H1 (cell line): ENCODE measurements around the gene SLC44A1. TPM values are rescaled to one million over a fixed set of nuclear protein-coding genes. Genes with fewer than 3 reads are reported as not detected.

Source experiments
- CTCF ChIA-PET: fragments of 300-600 bp; sonication (Branson Sonifier 250); formaldehyde crosslinking; loops from one replicate; lab custom pipeline; 2021; ENCODE audit not compliant: partially characterized antibody; lab: Charles Lee
- POLR2A ChIA-PET: fragments of 300-600 bp; sonication (Branson Sonifier 250); formaldehyde crosslinking; loops from one replicate; lab custom pipeline; 2021; ENCODE audit warnings: inconsistent platforms; ENCODE audit not compliant: partially characterized antibody; lab: Charles Lee
- DNase-seq, 2 experiments: peaks; one replicate each; pipeline versions ENCODE4 v3.0.0 to v3.0.0-alpha.2; 2010 to 2022; ENCODE audit warnings: low spot score in 2 of 2, low read depth in 1 of 2, mixed read lengths in 1 of 2
- FAIRE-seq: peaks from 2 replicates; lab custom pipeline; 2011; peaks lifted over from hg19 to GRCh38; lab: Jason Lieb, UNC
- H2AFZ ChIP-seq: 2 replicates; pipeline ENCODE4 v1.8.1; 2012; ENCODE audit warnings: low read length, inconsistent platforms
- H2AK5ac ChIP-seq: 2 replicates; pipeline ENCODE4 v1.6.1; 2013; ENCODE audit warnings: low read depth, low read length
- H2BK120ac ChIP-seq: replicated peaks from 2 replicates; pipeline ENCODE3; 2013; ENCODE audit warnings: low read depth, low read length, inconsistent platforms
- H2BK12ac ChIP-seq: 2 replicates; pipeline ENCODE4 v1.6.1; 2013; ENCODE audit warnings: low read depth, low read length
- H2BK15ac ChIP-seq: 2 replicates; pipeline ENCODE4 v1.6.1; 2013; ENCODE audit warnings: low read length
- H2BK20ac ChIP-seq: 2 replicates; pipeline ENCODE4 v1.6.1; 2013; ENCODE audit warnings: low read length
- H2BK5ac ChIP-seq: 2 replicates; pipeline ENCODE4 v1.6.1; 2013; ENCODE audit warnings: low read depth, low read length
- H3K14ac ChIP-seq: 2 replicates; pipeline ENCODE4 v1.6.1; 2013; ENCODE audit warnings: inconsistent platforms; ENCODE audit not compliant: insufficient read length
- H3K18ac ChIP-seq: 2 replicates; pipeline ENCODE4 v1.6.1; 2013; ENCODE audit warnings: low read length; ENCODE audit errors: extremely low read depth
- H3K23ac ChIP-seq: 2 replicates; pipeline ENCODE4 v1.6.1; 2013; ENCODE audit warnings: inconsistent platforms; ENCODE audit not compliant: insufficient read length
- H3K23me2 ChIP-seq: 2 replicates; pipeline ENCODE4 v1.6.1; 2013; ENCODE audit warnings: low read depth, low read length
- H3K27ac ChIP-seq: 2 replicates; pipeline ENCODE4 v1.6.1; 2011; ENCODE audit warnings: low read depth, low read length, inconsistent platforms
- H3K27me3 ChIP-seq, 4 experiments: replicated peaks in 1 of 4; 1 replicate in 1 of 4; 2 replicates in 3 of 4; pipeline versions ENCODE4 v1.6.1 to v1.8.1; 2011 to 2013; ENCODE audit warnings: low read length in 3 of 4, mild to moderate bottlenecking in 3 of 4, inconsistent platforms in 2 of 4, mixed read lengths in 2 of 4, moderate library complexity in 1 of 4; ENCODE audit not compliant: control insufficient read depth in 3 of 4, insufficient read depth in 3 of 4; ENCODE audit errors: extremely low read depth in 1 of 4
- H3K36me3 ChIP-seq, 4 experiments: 2 replicates each; pipeline versions ENCODE4 v1.6.1 to v1.8.1; 2011 to 2013; ENCODE audit warnings: mild to moderate bottlenecking in 4 of 4, low read length in 3 of 4, moderate library complexity in 2 of 4, control low read depth in 1 of 4, inconsistent platforms in 1 of 4; ENCODE audit not compliant: insufficient read depth in 4 of 4, control insufficient read depth in 2 of 4
- H3K4ac ChIP-seq: replicated peaks from 2 replicates; pipeline ENCODE3; 2013; ENCODE audit warnings: low read length, low read depth, mixed read lengths, inconsistent platforms; ENCODE audit not compliant: insufficient read length
- H3K4me1 ChIP-seq, 4 experiments: replicated peaks in 1 of 4; 1 replicate in 1 of 4; 2 replicates in 3 of 4; pipeline versions ENCODE4 v1.6.1 to v1.8.1; 2011 to 2013; ENCODE audit warnings: low read length in 3 of 4, inconsistent platforms in 2 of 4, mixed read lengths in 1 of 4; ENCODE audit not compliant: insufficient read depth in 4 of 4, control insufficient read depth in 3 of 4
- H3K4me2 ChIP-seq, 2 experiments: 2 replicates each; pipeline versions ENCODE4 v1.6.1 to v1.8.1; 2011 to 2013; ENCODE audit warnings: low read depth in 2 of 2, low read length in 2 of 2, control low read depth in 1 of 2, inconsistent platforms in 1 of 2, mild to moderate bottlenecking in 1 of 2; ENCODE audit not compliant: insufficient read depth in 1 of 2
- H3K4me3 ChIP-seq, 4 experiments: fragments of 200-600, 300-600 bp in 1 of 4; sonication (generic), shearing (Covaris generic), sonication (Bioruptor Twin) in 1 of 4; 2 replicates each; pipeline versions ENCODE4 v1.5.1 to v1.8.1; 2011 to 2016; ENCODE audit warnings: low read length in 4 of 4, low read depth in 3 of 4, control low read depth in 2 of 4, inconsistent platforms in 2 of 4, mild to moderate bottlenecking in 2 of 4, mixed read lengths in 1 of 4, moderate library complexity in 1 of 4; ENCODE audit not compliant: insufficient read depth in 2 of 4; ENCODE audit errors: extremely low read depth in 1 of 4
- H3K56ac ChIP-seq: replicated peaks from 2 replicates; pipeline ENCODE3; 2013; ENCODE audit warnings: low read depth, mild to moderate bottlenecking, mixed read lengths, low read length, inconsistent platforms; ENCODE audit not compliant: insufficient read length
- H3K79me1 ChIP-seq: 2 replicates; pipeline ENCODE4 v1.6.1; 2013; ENCODE audit warnings: low read depth, low read length, control low read depth
- H3K79me2 ChIP-seq, 2 experiments: 2 replicates each; pipeline versions ENCODE4 v1.6.1 to v1.8.1; 2012 to 2013; ENCODE audit warnings: low read length in 2 of 2, mild to moderate bottlenecking in 2 of 2, inconsistent platforms in 1 of 2; ENCODE audit not compliant: insufficient read depth in 2 of 2, control insufficient read depth in 1 of 2
- H3K9ac ChIP-seq, 4 experiments: replicated peaks in 1 of 4; 1 replicate in 1 of 4; 2 replicates in 3 of 4; pipeline versions ENCODE4 v1.6.1 to v1.8.1; 2011 to 2013; ENCODE audit warnings: low read depth in 3 of 4, low read length in 3 of 4, control low read depth in 2 of 4, mild to moderate bottlenecking in 2 of 4, moderate library complexity in 2 of 4, inconsistent platforms in 1 of 4; ENCODE audit errors: extremely low read depth in 1 of 4
- H3K9me3 ChIP-seq, 2 experiments: 2 replicates each; pipeline versions ENCODE4 v1.6.1 to v1.8.1; 2012 to 2013; ENCODE audit warnings: mild to moderate bottlenecking in 2 of 2, moderate library complexity in 2 of 2, control low read depth in 1 of 2, inconsistent platforms in 1 of 2, low read depth in 1 of 2, low read length in 1 of 2, mixed read lengths in 1 of 2; ENCODE audit not compliant: insufficient read depth in 2 of 2
- H4K20me1 ChIP-seq, 2 experiments: replicated peaks in 1 of 2; 2 replicates each; pipeline versions ENCODE3 to v1.8.1; 2011 to 2013; ENCODE audit warnings: inconsistent platforms in 2 of 2, low read length in 2 of 2, mild to moderate bottlenecking in 1 of 2; ENCODE audit not compliant: insufficient read depth in 2 of 2, control insufficient read depth in 1 of 2
- H4K5ac ChIP-seq: 2 replicates; pipeline ENCODE4 v1.6.1; 2013; ENCODE audit warnings: low read length, low read depth, mixed read lengths, inconsistent platforms; ENCODE audit not compliant: insufficient read length
- H4K8ac ChIP-seq: 2 replicates; pipeline ENCODE4 v1.8.0; 2013; ENCODE audit warnings: mild to moderate bottlenecking, moderate library complexity, low read length, inconsistent platforms; ENCODE audit not compliant: insufficient read depth; ENCODE audit errors: extremely low read depth
- H4K91ac ChIP-seq: replicated peaks from 2 replicates; pipeline ENCODE3; 2013; ENCODE audit warnings: low read length, mixed read lengths, inconsistent platforms; ENCODE audit not compliant: insufficient read length
- BACH1 ChIP-seq: IDR thresholded peaks from 2 replicates; pipeline ENCODE4 v1.6.1; 2012; ENCODE audit warnings: low read length, improper control_type of control experiment
- BCL11A ChIP-seq, 2 experiments: IDR thresholded peaks; one replicate each; pipeline ENCODE4 v1.6.1; 2011; ENCODE audit warnings: low read depth in 2 of 2, low read length in 2 of 2, mild to moderate bottlenecking in 2 of 2
- CEBPB ChIP-seq: IDR thresholded peaks from 2 replicates; pipeline ENCODE4 v1.6.1; 2012; ENCODE audit warnings: low read depth, low read length
- CHD2 ChIP-seq: IDR thresholded peaks from 2 replicates; pipeline ENCODE4 v1.6.1; 2012; ENCODE audit warnings: low read length, improper control_type of control experiment
- EP300 ChIP-seq, 2 experiments: IDR thresholded peaks; 1 replicate in 1 of 2; 2 replicates in 1 of 2; pipeline ENCODE4 v1.6.1; 2011 to 2012; ENCODE audit warnings: low read depth in 2 of 2, low read length in 2 of 2, mild to moderate bottlenecking in 2 of 2, borderline replicate concordance in 1 of 2, inconsistent platforms in 1 of 2, moderate library complexity in 1 of 2
- GABPA ChIP-seq: IDR thresholded peaks from 2 replicates; pipeline ENCODE4 v1.6.1; 2011; ENCODE audit warnings: mild to moderate bottlenecking, low read length, moderate library complexity, borderline replicate concordance; ENCODE audit not compliant: insufficient read depth
- GTF2F1 ChIP-seq: IDR thresholded peaks from 2 replicates; pipeline ENCODE4 v1.6.1; 2012; ENCODE audit warnings: low read depth, low read length, improper control_type of control experiment, borderline replicate concordance
- JUN ChIP-seq: IDR thresholded peaks from 2 replicates; pipeline ENCODE4 v1.6.1; 2011; ENCODE audit warnings: low read depth, mild to moderate bottlenecking, improper control_type of control experiment, low read length
- POLR2A ChIP-seq, 2 experiments: IDR thresholded peaks; 1 replicate in 1 of 2; 2 replicates in 1 of 2; pipeline ENCODE4 v1.6.1; 2011; ENCODE audit warnings: low read depth in 2 of 2, low read length in 2 of 2, mild to moderate bottlenecking in 2 of 2; ENCODE audit errors: control extremely low read depth in 1 of 2
- RAD21 ChIP-seq, 2 experiments: IDR thresholded peaks in 1 of 2; conservative IDR thresholded peaks in 1 of 2; 2 replicates each; pipeline ENCODE4 v1.6.1; 2011; ENCODE audit warnings: low read depth in 2 of 2, low read length in 2 of 2, improper control_type of control experiment in 1 of 2, inconsistent platforms in 1 of 2, mild to moderate bottlenecking in 1 of 2, moderate library complexity in 1 of 2
- RXRA ChIP-seq: IDR thresholded peaks from 2 replicates; pipeline ENCODE4 v1.6.1; 2011; ENCODE audit warnings: low read depth, mild to moderate bottlenecking, low read length, moderate library complexity; ENCODE audit not compliant: insufficient read depth
- SIN3A ChIP-seq, 2 experiments: IDR thresholded peaks in 1 of 2; conservative IDR thresholded peaks in 1 of 2; 2 replicates each; pipeline ENCODE4 v1.6.1; 2011 to 2012; ENCODE audit warnings: low read length in 2 of 2, improper control_type of control experiment in 1 of 2, low read depth in 1 of 2, mild to moderate bottlenecking in 1 of 2
- SIX5 ChIP-seq: IDR thresholded peaks from 2 replicates; pipeline ENCODE4 v1.6.1; 2011; ENCODE audit warnings: mild to moderate bottlenecking, low read depth, low read length
- SP4 ChIP-seq: IDR thresholded peaks from 2 replicates; pipeline ENCODE4 v1.6.1; 2012; ENCODE audit warnings: low read length, inconsistent platforms
- SRF ChIP-seq: IDR thresholded peaks from 2 replicates; pipeline ENCODE4 v1.6.1; 2011; ENCODE audit warnings: mild to moderate bottlenecking, low read depth, low read length, moderate library complexity
- TEAD4 ChIP-seq: IDR thresholded peaks from 2 replicates; pipeline ENCODE4 v1.6.1; 2012; ENCODE audit warnings: low read depth, low read length, inconsistent platforms, mixed read lengths
- WGBS, 2 experiments: shearing (Covaris generic) in 1 of 2; methylation state at CpG; one replicate each; pipeline versions ENCODE4 v1.1.6 to v1.1.7; 2013 to 2015; ENCODE audit warnings: low lambda C conversion rate in 2 of 2, mixed read lengths in 2 of 2, inconsistent platforms in 1 of 2, low coverage in 1 of 2, missing lambda C conversion rate in 1 of 2; ENCODE audit not compliant: insufficient replicate concordance in 2 of 2, insufficient coverage in 1 of 2, insufficient read length in 1 of 2; ENCODE audit errors: extremely low coverage in 1 of 2, missing lambda C conversion rate in 1 of 2; 5-methylcytosine and 5-hydroxymethylcytosine counted together
- polyA plus RNA-seq, 7 experiments: library from polyadenylated mRNA; depleted of rRNA in 3 of 7; stranded (reverse) in 5 of 7; unstranded in 2 of 7; fragments of >200 nt in 5 of 7; fragments of 200-250 nt in 2 of 7; gene quantifications; 1 replicate in 5 of 7; 2 replicates in 1 of 7; 4 replicates in 1 of 7; pipeline versions ENCODE4 v1.2.1 to v1.2.3, GENCODE V29; 2011 to 2013; ENCODE audit warnings: missing spikeins in 2 of 7, mixed read lengths in 2 of 7
- total RNA-seq: library from RNA; stranded (reverse); fragmentation: NEBNext Ultra II Directional; extraction: Animal tissue kit (Norgen Biotek cat#: 25700); gene quantifications from 2 replicates; pipeline ENCODE4 v1.2.1, GENCODE V29; 2021

SLC44A1 gene
- total and polyA plus RNA-seq, 2 of the 8 experiments (the other 6 are each of a cell fraction or from before 2014, with no cell fraction given): 30.5 to 71.2 TPM

GRCh38 chr9:105437704-105438103 is 193.3 kb downstream of the SLC44A1 start:
- ChIA-PET CTCF (interaction anchor here (0.5 to 0.8 kb wide), 2 partner anchors 22 to 438 kb away, joined by 3 read pairs; no protein-coding TSS in a partner anchor), POLR2A (no interaction called here)
- H3K79me1 ChIP-seq: no peaks in the 10 kb centered on the region
- H2AK5ac ChIP-seq: no peak overlapping the region
- H4K20me1 ChIP-seq: no peaks in the 10 kb centered on the region
- H3K27ac ChIP-seq: no peak overlapping the region
- H3K4me1 ChIP-seq: no peaks in the 10 kb centered on the region
- no peak overlapping the region for H2BK12ac ChIP-seq
- H2BK15ac ChIP-seq: no peak overlapping the region
- no peaks in the 10 kb centered on the region for H3K23me2 ChIP-seq
- DNase-seq (no peak), FAIRE-seq (no peak)
- no peak overlapping the region for H2AFZ ChIP-seq
- no peak overlapping the region for H4K5ac ChIP-seq
- 95% methylated on average over 1 of the region's 1 CpG; no CpG with 5 or more reads in 1 of the 2 experiments for WGBS, 2 experiments
- no peak overlapping the region for H3K56ac ChIP-seq
- H3K4me3 ChIP-seq: no peak overlapping the region
- no peak overlapping the region for H2BK20ac ChIP-seq
- H3K4me2 ChIP-seq: no peak overlapping the region
- H3K9me3 ChIP-seq: no peaks in the 10 kb centered on the region; a peak in 1 of 4 replicates
- H4K91ac ChIP-seq: no peak overlapping the region
- H2BK120ac ChIP-seq: no peak overlapping the region
- H3K27me3 ChIP-seq: no peaks in the 10 kb centered on the region
- H3K14ac ChIP-seq: no peak overlapping the region
- H3K79me2 ChIP-seq: no peaks in the 10 kb centered on the region
- no peaks in the 10 kb centered on the region for H3K36me3 ChIP-seq
- no peak overlapping the region for H3K9ac ChIP-seq
- no peak overlapping the region for H3K4ac ChIP-seq
- no peak overlapping the region for H3K18ac ChIP-seq
- H4K8ac ChIP-seq: no peak overlapping the region
- no peak overlapping the region for H2BK5ac ChIP-seq
- no peak overlapping the region for H3K23ac ChIP-seq
- no peak for TF ChIP-seq SRF
- no peak for TF ChIP-seq POLR2A (IDR thresholded peaks at IDR 0.05; ENCODE audit: control extremely low read depth in 1 of 2, low read depth in 2 of 2, low read length in 2 of 2)
- no peak for TF ChIP-seq RAD21 (IDR thresholded peaks at IDR 0.05 in 1 of 2, conservative IDR thresholded peaks at IDR 0.05 in 1 of 2; ENCODE audit: low read depth in 2 of 2, low read length in 2 of 2)
- no peak for TF ChIP-seq BACH1
- TF ChIP-seq RXRA: no peak
- TF ChIP-seq TEAD4: no peak
- TF ChIP-seq CHD2: no peak
- no peak for TF ChIP-seq EP300 (IDR thresholded peaks at IDR 0.05; ENCODE audit: borderline replicate concordance in 1 of 2, low read depth in 2 of 2, low read length in 2 of 2)
- TF ChIP-seq BCL11A (IDR thresholded peaks at IDR 0.05; ENCODE audit: low read depth in 2 of 2, low read length in 2 of 2): no peak
- no peak for TF ChIP-seq SIN3A (conservative IDR thresholded peaks at IDR 0.05 in 1 of 2, IDR thresholded peaks at IDR 0.05 in 1 of 2; ENCODE audit: low read depth in 1 of 2, low read length in 2 of 2)
- TF ChIP-seq SP4: no peak
- no peak for TF ChIP-seq SIX5
- no peak for TF ChIP-seq JUN
- no peak for TF ChIP-seq GABPA
- no peak for TF ChIP-seq CEBPB
- TF ChIP-seq GTF2F1: no peak
